Nephron progenitor cell (in vitro differentiated cells): ENCODE data around the gene INKA1.

Source experiments
- DNase-seq: peaks from one replicate; pipeline ENCODE4 v3.0.0; 2021
- H3K27ac Mint-ChIP-seq: 2 replicates; pipeline ENCODE4 v1.8.0; 2021; ENCODE audit warnings: mild to moderate bottlenecking, moderate library complexity, mixed read lengths
- H3K27me3 Mint-ChIP-seq: 2 replicates; pipeline ENCODE4 v1.8.0; 2021; ENCODE audit warnings: mild to moderate bottlenecking, low read depth, mixed read lengths; ENCODE audit not compliant: poor library complexity
- H3K36me3 Mint-ChIP-seq: 2 replicates; pipeline ENCODE4 v1.8.0; 2021; ENCODE audit warnings: low read depth, mixed read lengths
- H3K4me1 Mint-ChIP-seq: 2 replicates; pipeline ENCODE4 v1.8.0; 2021; ENCODE audit warnings: mixed read lengths
- H3K4me3 Mint-ChIP-seq: 2 replicates; pipeline ENCODE4 v1.8.0; 2021; ENCODE audit warnings: mild to moderate bottlenecking, moderate library complexity, mixed read lengths
- H3K9me3 Mint-ChIP-seq: 2 replicates; pipeline ENCODE4 v1.8.0; 2021; ENCODE audit warnings: mild to moderate bottlenecking, moderate library complexity, mixed read lengths
- CTCF ChIP-seq: fragments of 200-600 bp; sonication (generic); IDR thresholded peaks from 2 replicates; pipeline ENCODE4 v1.5.0; 2021; ENCODE audit warnings: antibody characterized with exemption

Gene INKA1

DNA sequence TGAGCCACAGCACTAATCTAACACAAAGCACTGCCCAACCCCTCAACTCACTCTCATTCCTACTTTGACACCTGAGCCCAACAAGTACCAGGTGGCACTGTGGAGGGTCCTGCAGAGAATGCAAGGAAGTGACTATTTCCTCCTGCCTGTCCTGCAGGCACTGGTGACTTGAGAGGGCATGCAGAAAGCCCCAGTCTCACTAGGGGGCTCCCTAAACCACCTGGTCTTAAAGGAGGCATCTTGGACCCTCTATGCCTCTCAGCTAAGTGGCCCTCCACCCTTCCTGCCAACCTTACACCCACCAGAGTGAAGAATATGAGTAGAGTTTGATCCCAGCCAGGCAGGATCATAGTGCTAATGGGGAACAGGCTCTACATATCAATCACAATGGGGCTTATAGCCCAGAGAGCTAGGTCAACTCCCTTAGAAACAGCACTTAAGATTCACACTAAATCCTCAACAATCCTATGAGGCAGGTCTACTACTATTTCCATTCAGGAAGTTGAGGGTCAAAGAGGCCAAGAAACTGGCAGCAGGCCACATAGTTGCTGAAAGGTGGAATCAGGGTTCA lies 38.1 kb downstream of the INKA1 start:
- peaks cover 32% of the 10 kb centered on the region for H3K36me3 Mint-ChIP-seq
- H3K4me1 Mint-ChIP-seq = peaks cover 8% of the 10 kb centered on the region
- no peak overlapping the region for H3K4me3 Mint-ChIP-seq
- peak; percentile 29 for TF ChIP-seq CTCF
- peaks cover 2% of the 10 kb centered on the region for H3K27me3 Mint-ChIP-seq
- no peaks in the 10 kb centered on the region for H3K9me3 Mint-ChIP-seq
- peak overlapping the region; percentile 90 for H3K27ac Mint-ChIP-seq
- DNase-seq = peak; percentile 26

- H3K27ac Mint-ChIP-seq = no peak overlapping the region
- peaks cover 26% of the 10 kb centered on the region for H3K36me3 Mint-ChIP-seq
- no peak for TF ChIP-seq CTCF
- peaks cover 2% of the 10 kb centered on the region for H3K27me3 Mint-ChIP-seq
- H3K9me3 Mint-ChIP-seq = no peaks in the 10 kb centered on the region
- no peak for DNase-seq
- no peak overlapping the region for H3K4me3 Mint-ChIP-seq
- H3K4me1 Mint-ChIP-seq = peaks cover 8% of the 10 kb centered on the region
Measured at GRCh38 chr3:49841806-49842205, 38.7 kb downstream of the INKA1 start.

DNA sequence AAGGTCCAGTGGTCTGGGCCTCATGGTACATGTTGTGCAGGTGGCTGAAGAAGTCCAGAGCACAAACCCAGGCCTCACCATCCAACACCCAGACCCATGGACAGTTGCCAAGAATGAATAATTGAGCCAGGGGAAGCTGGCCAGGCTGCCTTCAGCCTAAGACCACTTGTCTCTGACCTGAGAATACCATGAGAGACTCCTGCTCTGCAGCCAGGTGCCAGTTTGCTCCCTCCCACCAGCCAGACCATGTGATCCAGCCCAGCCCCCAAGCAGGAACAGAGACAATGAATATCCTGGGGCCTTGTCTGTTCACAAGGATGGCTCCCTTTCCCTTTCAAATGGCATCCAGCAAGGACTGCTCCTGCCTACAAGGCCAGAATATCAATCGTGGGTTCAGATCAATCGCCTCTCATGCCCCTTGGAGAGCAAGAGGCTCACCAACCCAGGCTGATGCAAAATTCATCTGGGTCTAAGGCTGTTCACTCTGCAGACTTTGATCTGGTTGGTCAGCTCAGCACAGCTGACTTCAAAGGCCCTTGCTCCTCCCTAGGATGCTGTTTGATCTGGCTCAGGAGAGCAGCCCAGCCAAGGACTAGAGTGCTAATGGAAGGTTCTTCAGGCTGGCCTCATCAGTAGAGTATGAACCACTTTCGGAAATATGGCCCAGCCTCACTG lies 39.9 kb downstream of the INKA1 start:
- TF ChIP-seq CTCF = no peak
- Mint-ChIP-seq H3K4me3 (no peak overlapping the region), H3K27me3 (peaks cover 2% of the 10 kb centered on the region), H3K9me3 (no peaks in the 10 kb centered on the region), H3K4me1 (peaks cover 8% of the 10 kb centered on the region), H3K27ac (peak overlapping the region; percentile 50), H3K36me3 (peaks cover 25% of the 10 kb centered on the region)
- no peak for DNase-seq

GRCh38 chr3:49844464-49845183 lies 41.6 kb downstream of the INKA1 start:
- TF ChIP-seq CTCF = no peak
- H3K4me1 Mint-ChIP-seq = peaks cover 4% of the 10 kb centered on the region
- no peaks in the 10 kb centered on the region for H3K9me3 Mint-ChIP-seq
- no peak for DNase-seq
- peaks cover 2% of the 10 kb centered on the region for H3K27me3 Mint-ChIP-seq
- H3K4me3 Mint-ChIP-seq = no peak overlapping the region
- no peak overlapping the region for H3K27ac Mint-ChIP-seq
- H3K36me3 Mint-ChIP-seq = peaks cover 20% of the 10 kb centered on the region

DNA sequence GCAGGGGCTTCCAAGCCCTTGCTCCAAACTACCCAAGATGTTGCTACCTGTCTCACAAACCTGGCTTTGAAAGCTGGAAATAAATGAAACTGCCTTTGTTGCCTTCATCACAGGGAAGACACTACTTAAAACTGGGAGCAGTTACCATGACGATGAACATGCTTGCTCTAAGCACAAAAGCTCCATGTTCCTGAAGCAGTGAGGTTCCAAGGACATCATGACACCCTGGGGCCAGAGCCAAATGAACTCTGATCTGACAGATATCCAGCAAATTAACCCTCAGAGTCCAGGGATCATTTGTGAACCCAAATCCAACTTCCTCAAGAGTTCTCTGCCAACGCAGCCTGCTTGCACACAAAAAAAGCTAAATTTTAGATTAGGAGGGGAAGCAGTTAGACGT lies 42.6 kb downstream of the INKA1 start:
- Mint-ChIP-seq H3K27me3 (peaks cover 2% of the 10 kb centered on the region), H3K4me3 (no peak overlapping the region), H3K27ac (no peak overlapping the region), H3K36me3 (peaks cover 20% of the 10 kb centered on the region), H3K4me1 (peaks cover 4% of the 10 kb centered on the region), H3K9me3 (no peaks in the 10 kb centered on the region)
- no peak for DNase-seq
- TF ChIP-seq CTCF = no peak
